OCI-LY7 (cell line): ENCODE results near the gene EMCN. TPM values are rescaled to one million over a fixed set of nuclear protein-coding genes. Genes with fewer than 3 reads are reported as not detected.

Experiments
- BruUV-seq: library from RNA; stranded (reverse); fragments of 400-500 nt; replicated peaks from 2 replicates; lab custom pipeline; 2021; lab: Mats Ljungman, UMichigan
- CTCF ChIA-PET: fragments of 300-600 bp; sonication (Branson Sonifier 250); formaldehyde crosslinking; loops from one replicate; lab custom pipeline; 2022; ENCODE audit warnings: antibody characterized with exemption; ENCODE audit not compliant: unreplicated experiment; lab: Charles Lee
- POLR2A ChIA-PET: fragments of 300-600 bp; sonication (Branson Sonifier 250); formaldehyde crosslinking; loops from one replicate; lab custom pipeline; 2022; ENCODE audit warnings: antibody characterized with exemption; lab: Charles Lee
- DNase-seq: peaks from one replicate; pipeline ENCODE4 v3.0.0-alpha.2; 2015; ENCODE audit warnings: low spot score
- H2AFZ ChIP-seq: fragments of 200-600 bp; sonication (generic), shearing (Covaris generic); 2 replicates; pipeline ENCODE4 v1.6.1; 2014; ENCODE audit warnings: mild to moderate bottlenecking, antibody characterized with exemption, low read length, moderate library complexity
- H3K27ac ChIP-seq: fragments of 200-600 bp; sonication (generic); 2 replicates; pipeline ENCODE4 v1.5.1; 2014; ENCODE audit warnings: mixed run types, low read depth, mild to moderate bottlenecking, moderate library complexity, low read length, inconsistent platforms; ENCODE audit not compliant: poor library complexity, severe bottlenecking
- H3K36me3 ChIP-seq: fragments of 200-600 bp; sonication (generic); 2 replicates; pipeline ENCODE4 v1.6.1; 2014; ENCODE audit warnings: mild to moderate bottlenecking, antibody characterized with exemption, low read length, moderate library complexity, mixed read lengths; ENCODE audit not compliant: insufficient read depth
- H3K4me1 ChIP-seq: fragments of 200-600 bp; sonication (generic); 2 replicates; pipeline ENCODE4 v1.5.1; 2014; ENCODE audit warnings: mild to moderate bottlenecking, low read length; ENCODE audit not compliant: insufficient read depth, poor library complexity, severe bottlenecking
- H3K4me2 ChIP-seq: fragments of 200-600 bp; sonication (generic); 2 replicates; pipeline ENCODE4 v1.6.1; 2014; ENCODE audit warnings: mild to moderate bottlenecking, low read length
- H3K4me3 ChIP-seq: fragments of 200-600 bp; sonication (generic); 2 replicates; pipeline ENCODE4 v1.5.1; 2014; ENCODE audit warnings: mild to moderate bottlenecking, low read depth, low read length; ENCODE audit not compliant: poor library complexity, severe bottlenecking
- H3K79me2 ChIP-seq: fragments of 200-600 bp; sonication (generic); 2 replicates; pipeline ENCODE4 v1.6.1; 2016; ENCODE audit warnings: low read depth, mild to moderate bottlenecking, low read length, moderate library complexity, mixed read lengths; ENCODE audit not compliant: insufficient read depth
- H3K9me2 ChIP-seq: fragments of 200-600 bp; sonication (generic); 2 replicates; pipeline ENCODE4 v1.6.1; 2016; ENCODE audit warnings: mild to moderate bottlenecking, low read length, mixed read lengths; ENCODE audit not compliant: insufficient read depth
- H3K9me3 ChIP-seq: fragments of 200-600 bp; sonication (generic); 2 replicates; pipeline ENCODE4 v1.6.1; 2014; ENCODE audit warnings: mild to moderate bottlenecking, mixed run types, low read length, mixed read lengths
- H4K20me1 ChIP-seq: fragments of 200-600 bp; sonication (generic); 2 replicates; pipeline ENCODE4 v1.6.1; 2014; ENCODE audit warnings: mild to moderate bottlenecking, antibody characterized with exemption, low read length, moderate library complexity, mixed read lengths; ENCODE audit not compliant: insufficient read depth
- CTCF ChIP-seq: fragments of 200-600 bp; sonication (generic); conservative IDR thresholded peaks from 2 replicates; pipeline ENCODE4 v1.5.1; 2014; ENCODE audit warnings: mild to moderate bottlenecking, antibody characterized with exemption, low read length, moderate library complexity, mixed read lengths
- EZH2phosphoT487 ChIP-seq: fragments of 200-600 bp; sonication (generic); IDR thresholded peaks from 2 replicates; pipeline ENCODE4 v1.6.1; 2018; ENCODE audit warnings: low read depth, borderline replicate concordance, mild to moderate bottlenecking, mixed run types, antibody characterized with exemption, low read length, moderate library complexity, mixed read lengths
- intact Hi-C: fragments of 100-400 bp; cut with micrococcal nuclease; formaldehyde crosslinking; loops from one replicate; pipeline ENCODE4 v1.10.0; 2022; ENCODE audit not compliant: unreplicated experiment
- total RNA-seq, 2 experiments: library from RNA; depleted of rRNA in 1 of 2; stranded (reverse); fragments of >200 nt in 1 of 2; shearing (Covaris generic) in 1 of 2; gene quantifications; 2 replicates each; pipeline ENCODE4 v1.2.3, GENCODE V29; 2014 to 2022

The EMCN gene
- total RNA-seq, 2 experiments from 2014 or later: not detected

- Histone ChIP-seq H3K4me3 (no peak overlapping the region), H4K20me1 (no peaks in the 10 kb centered on the region), H3K27ac (no peak overlapping the region), H3K9me2 (no peaks in the 10 kb centered on the region), H3K36me3 (no peaks in the 10 kb centered on the region), H3K4me1 (no peaks in the 10 kb centered on the region), H3K9me3 (no peaks in the 10 kb centered on the region), H2AFZ (no peak overlapping the region), H3K4me2 (no peak overlapping the region), H3K79me2 (no peaks in the 10 kb centered on the region)
- POLR2A ChIA-PET: no interaction called here
- intact Hi-C loops: no loop called here
- CTCF ChIA-PET: no interaction called here
- DNase-seq: no peak
- TF ChIP-seq EZH2phosphoT487 (no peak), CTCF (no peak)
- no TSS peak for BruUV-seq
These were observed 34.0 kb downstream of the EMCN start for GRCh38 chr4:100483796-100484195.

- CTCF ChIA-PET: no interaction called here
- no peaks in the 10 kb centered on the region for H3K4me1 ChIP-seq
- TF ChIP-seq CTCF (no peak), EZH2phosphoT487 (no peak)
- no peaks in the 10 kb centered on the region for H3K9me2 ChIP-seq
- H3K4me2 ChIP-seq: no peak overlapping the region
- no peak overlapping the region for H3K4me3 ChIP-seq
- intact Hi-C loops: no loop called here
- BruUV-seq: no TSS peak
- no peaks in the 10 kb centered on the region for H3K36me3 ChIP-seq
- no peaks in the 10 kb centered on the region for H3K9me3 ChIP-seq
- no peaks in the 10 kb centered on the region for H4K20me1 ChIP-seq
- no peaks in the 10 kb centered on the region for H3K79me2 ChIP-seq
- no peak for DNase-seq
- H3K27ac ChIP-seq: no peak overlapping the region
- H2AFZ ChIP-seq: no peak overlapping the region
- POLR2A ChIA-PET: interaction anchor here (0.8 to 0.9 kb wide), 2 partner anchors 31 to 34 kb away, joined by 3 read pairs; no protein-coding TSS in a partner anchor
These were observed 37.9 kb downstream of the EMCN start for GRCh38 chr4:100479971-100480370.

- H2AFZ ChIP-seq: no peak overlapping the region
- ChIA-PET POLR2A (no interaction called here), CTCF (no interaction called here)
- no peaks in the 10 kb centered on the region for H3K36me3 ChIP-seq
- no TSS peak for BruUV-seq
- TF ChIP-seq EZH2phosphoT487: no peak
- no peak for TF ChIP-seq CTCF
- no peak overlapping the region for H3K4me3 ChIP-seq
- H3K4me2 ChIP-seq: no peak overlapping the region
- H3K27ac ChIP-seq: no peak overlapping the region
- no peak for DNase-seq
- no peaks in the 10 kb centered on the region for H3K9me3 ChIP-seq
- no peaks in the 10 kb centered on the region for H4K20me1 ChIP-seq
- no peaks in the 10 kb centered on the region for H3K79me2 ChIP-seq
- intact Hi-C loops: no loop called here
- H3K4me1 ChIP-seq: no peaks in the 10 kb centered on the region
- no peaks in the 10 kb centered on the region for H3K9me2 ChIP-seq
These were observed 48.3 kb downstream of the EMCN start for GRCh38 chr4:100469555-100469954.
